HG03460 (cell line): Measurements from ENCODE around the gene RMRP.
"Not testable (repeated sequence)": the region's sequence is repeated elsewhere in the genome, so short reads cannot be mapped to it uniquely, and the experiment has no call there.

Source experiments
- ATAC-seq: cut with Tn5 transposase; IDR thresholded peaks from one replicate; pipeline ENCODE4 v1.9.1; 2021; ENCODE audit not compliant: unreplicated experiment

Gene RMRP

DNA sequence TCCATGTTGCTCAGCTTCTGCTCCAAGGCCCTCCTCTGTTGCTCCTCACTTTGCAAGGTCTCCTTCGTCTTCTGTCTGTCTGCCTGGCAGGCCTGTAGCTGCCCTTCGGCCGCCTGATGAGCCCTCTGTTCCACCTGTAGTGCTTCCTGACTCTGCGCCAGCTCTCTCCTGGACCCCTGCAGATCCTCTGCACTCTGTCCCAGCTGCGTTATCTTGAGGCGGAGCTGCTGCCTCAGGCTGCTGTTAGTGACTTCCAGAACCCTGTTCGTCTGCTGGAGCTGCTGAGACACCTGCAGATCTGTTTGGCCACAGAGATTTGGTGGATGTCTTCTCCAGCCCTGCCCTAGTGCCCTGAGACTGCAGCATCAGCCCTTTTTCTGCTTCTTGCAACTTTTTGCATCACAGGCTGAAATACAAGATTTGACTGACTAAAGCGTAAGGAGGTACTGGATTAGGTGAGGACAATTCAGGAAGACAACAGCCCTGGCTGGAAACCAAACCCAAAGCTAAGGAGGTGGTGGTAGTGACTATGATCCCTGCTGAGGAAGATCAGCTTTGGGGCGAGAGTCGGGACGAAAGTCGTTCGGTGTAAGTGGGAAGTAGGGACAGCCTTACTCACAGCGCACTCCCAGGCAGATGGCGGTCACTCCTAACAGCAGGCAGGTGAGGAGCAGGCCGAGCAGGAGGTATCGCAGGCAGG is 41.7 kb downstream of the RMRP start:
- no peak for ATAC-seq

DNA sequence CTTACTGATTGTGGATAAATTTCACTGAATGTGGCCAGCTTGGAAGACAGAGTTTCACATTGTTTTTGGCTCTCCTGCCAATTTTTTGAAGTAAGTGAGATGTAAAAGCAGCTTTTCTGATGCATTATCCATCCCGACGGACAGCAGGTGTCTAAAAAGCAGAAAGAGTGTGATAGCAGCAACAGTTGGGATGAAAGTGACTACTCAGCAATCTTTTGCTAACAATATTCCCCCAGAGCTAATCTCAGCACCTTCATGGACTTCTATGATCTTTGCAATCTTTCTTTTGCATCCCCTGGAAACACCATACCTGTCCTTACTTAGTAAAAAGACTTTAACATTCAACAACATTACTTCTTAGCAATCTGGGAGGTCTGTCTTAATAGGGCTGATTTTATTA is 45.0 kb downstream of the RMRP start:
- no peak for ATAC-seq

DNA sequence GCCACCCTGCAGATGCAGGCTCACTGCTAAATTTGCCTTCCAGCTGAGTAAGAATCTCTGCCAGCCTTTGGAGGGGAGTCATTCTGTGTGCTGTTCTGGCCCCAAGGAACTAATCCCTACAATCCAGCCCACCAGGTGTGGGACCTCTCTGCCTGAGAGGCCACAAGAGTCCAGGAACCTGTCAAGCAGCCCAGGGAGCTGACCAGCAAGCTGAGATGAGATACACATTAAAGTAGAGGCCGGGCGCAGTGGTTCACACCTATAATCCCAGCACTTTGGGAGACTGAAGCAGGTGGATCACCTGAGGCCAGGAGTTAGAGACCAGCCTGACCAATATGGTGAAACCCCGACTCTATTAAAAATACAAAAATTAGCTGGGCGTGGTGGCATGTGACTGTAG is 45.8 kb downstream of the RMRP start:
- not testable (repeated sequence) for ATAC-seq

DNA sequence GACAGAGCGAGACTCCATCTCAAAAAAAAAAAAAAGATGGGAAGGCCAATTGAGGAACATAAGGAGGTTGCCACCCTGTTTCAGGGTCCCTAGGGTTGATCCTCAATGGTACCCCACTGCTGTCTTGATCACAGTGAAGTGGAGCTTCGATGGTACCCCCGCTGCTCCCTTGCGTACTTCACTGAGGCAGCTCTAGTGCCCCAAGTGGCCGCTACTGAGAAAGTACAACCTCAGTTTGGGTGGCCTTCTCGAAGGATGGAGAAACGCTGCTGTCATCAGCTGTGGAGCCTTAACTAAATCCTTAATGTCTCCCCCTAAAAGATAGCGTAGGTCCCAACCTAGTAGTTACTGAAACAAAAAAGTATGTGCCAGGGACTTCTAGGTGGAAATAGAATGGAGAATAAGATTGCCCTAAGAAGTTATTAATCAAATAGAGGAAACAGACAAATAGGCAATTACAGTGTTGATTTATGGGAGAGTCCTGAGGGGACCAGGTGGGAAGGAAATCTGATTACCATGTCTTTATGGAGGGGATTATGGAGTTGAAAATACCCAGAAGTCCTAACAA is 46.5 kb downstream of the RMRP start:
- no peak for ATAC-seq

DNA sequence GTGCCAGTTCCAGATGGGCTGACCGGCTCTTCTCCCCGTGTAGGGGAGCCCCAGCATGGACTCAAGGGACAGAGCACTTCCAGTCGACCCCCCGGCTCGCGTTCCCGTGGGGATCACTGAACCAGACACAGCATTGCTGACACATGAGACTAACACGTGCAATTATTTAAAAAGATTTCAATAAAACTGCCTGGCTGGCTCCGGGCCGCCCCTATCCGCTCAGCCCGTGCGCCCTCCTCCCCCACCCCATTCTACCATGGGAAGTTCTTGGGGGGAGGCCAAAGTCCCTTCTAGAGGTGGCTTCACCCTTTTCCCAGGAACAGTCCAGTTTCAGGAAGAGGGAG is 48.0 kb downstream of the RMRP start:
- no peak for ATAC-seq

DNA sequence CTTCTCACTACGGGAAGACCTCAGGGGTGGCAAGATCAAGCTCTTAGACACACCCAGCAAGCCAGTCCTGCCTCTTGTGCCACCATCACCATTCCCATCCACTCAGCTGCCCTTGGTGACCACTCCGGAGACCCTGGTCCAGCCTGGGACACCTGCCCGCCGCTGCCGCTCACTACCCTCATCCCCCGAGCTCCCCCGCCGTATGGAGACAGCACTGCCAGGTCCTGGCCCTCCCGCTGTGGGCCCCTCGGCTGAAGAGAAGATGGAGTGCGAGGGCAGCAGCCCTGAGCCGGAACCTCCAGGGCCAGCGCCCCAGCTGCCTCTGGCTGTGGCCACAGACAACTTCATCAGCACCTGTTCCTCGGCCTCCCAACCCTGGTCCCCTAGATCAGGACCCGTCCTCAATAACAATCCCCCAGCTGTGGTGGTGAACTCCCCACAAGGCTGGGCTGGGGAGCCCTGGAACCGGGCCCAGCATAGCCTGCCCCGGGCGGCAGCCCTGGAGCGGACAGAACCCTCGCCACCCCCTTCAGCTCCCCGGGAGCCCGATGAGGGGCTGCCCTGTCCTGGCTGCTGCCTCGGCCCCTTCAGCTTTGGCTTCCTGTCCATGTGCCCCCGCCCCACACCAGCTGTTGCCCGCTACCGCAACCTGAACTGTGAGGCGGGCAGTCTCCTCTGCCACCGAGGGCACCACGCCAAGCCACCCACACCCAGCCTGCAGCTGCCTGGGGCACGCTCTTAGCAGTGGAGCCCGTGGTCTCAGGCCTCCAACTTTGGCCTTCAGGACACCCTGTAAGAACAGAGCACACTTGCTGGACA is 48.6 kb downstream of the RMRP start:
- ATAC-seq = no peak

DNA sequence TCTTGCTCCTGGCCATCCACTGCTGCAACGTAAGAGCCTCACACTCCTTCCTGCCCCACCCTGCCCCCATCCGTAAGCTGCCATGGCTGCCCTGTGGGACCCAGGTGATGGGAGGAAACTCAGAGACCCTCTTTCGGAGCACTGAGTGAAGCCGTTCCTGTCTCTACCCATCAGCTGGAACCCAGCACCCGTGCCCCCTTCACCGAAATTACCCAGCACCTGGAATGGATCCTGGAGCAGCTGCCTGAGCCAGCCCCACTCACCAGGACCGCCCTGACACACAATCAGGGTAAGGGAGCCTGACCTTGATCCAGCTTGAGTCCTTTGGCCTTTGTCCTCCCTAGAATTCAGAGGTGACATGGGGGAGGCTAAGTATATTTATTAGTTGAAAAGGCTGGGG is 49.6 kb downstream of the RMRP start:
- ATAC-seq = no peak
